HG03064 (cell line): ENCODE data around the gene CENPW.

Experiments
- ATAC-seq: cut with Tn5 transposase; IDR thresholded peaks from one replicate; pipeline ENCODE4 v1.9.1; 2021; ENCODE audit warnings: low read depth; ENCODE audit not compliant: unreplicated experiment

Gene CENPW

DNA sequence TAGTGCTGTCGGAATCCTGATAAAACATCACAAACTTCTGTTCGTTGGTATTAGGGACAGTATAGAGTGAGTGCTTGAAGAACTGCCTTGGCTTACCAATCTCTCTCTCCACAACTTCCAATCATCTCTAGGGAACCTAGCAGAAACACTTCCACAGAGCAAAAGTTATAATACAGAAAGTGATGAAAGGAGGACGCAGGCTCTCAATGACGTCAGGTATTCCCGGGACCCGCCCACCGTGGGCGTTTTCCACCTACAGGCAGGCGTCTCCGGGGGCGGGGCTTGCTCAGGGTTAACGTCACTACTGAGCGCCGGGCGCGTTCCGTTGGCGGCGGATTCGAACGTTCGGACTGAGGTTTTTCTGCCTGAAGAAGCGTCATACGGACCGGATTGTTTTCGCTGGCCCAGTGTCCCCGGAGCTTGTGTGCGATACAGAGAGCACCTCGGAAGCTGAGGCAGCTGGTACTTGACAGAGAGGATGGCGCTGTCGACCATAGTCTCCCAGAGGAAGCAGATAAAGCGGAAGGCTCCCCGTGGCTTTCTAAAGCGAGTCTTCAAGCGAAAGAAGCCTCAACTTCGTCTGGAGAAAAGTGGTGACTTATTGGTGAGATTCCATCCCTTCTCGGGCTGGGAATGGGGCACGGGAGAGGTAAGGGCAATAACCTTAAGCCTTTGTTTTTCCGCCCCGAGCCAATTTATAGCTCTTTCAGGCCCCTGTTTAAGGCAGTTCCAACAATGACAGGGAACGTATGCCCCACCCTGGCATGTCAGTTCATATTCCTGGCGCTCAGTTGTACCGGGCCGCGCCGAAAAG, at the start of gene CENPW:
Gene CENPW (plus strand): TSS at position 320 of the 814 bp plus-strand sequence. CDS start 159 bp downstream, at position 479.
- ATAC-seq: peak; percentile 87

DNA sequence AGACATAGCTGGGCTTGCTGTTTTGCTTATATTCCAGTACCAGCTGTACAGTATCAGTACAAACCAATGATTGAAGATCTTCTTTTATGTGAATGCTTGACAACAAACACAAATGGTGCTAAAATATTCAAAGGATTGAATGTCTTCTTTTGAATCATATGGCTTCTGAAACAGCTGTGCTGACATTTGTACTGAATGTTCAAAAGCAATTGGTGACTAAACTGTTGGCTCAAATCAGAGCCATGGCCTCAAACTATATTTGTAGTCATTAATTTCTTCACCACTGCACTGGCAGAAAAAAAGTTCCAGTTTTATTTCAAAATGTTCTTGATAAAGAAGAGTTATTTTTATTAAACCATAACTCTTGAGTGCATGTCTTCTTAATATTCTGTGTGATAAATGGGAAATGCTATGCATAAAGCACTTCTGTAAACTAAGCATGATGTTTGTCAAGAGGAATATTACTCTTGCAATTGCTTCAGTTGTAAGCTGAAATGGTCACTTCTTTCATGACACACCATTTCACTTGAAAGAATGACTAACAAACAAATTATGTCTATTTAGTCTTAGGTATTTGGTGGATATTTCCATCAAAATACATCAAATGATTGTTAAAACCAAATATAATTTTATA, 45.9 kb upstream of the CENPW start:
- ATAC-seq: no peak

DNA sequence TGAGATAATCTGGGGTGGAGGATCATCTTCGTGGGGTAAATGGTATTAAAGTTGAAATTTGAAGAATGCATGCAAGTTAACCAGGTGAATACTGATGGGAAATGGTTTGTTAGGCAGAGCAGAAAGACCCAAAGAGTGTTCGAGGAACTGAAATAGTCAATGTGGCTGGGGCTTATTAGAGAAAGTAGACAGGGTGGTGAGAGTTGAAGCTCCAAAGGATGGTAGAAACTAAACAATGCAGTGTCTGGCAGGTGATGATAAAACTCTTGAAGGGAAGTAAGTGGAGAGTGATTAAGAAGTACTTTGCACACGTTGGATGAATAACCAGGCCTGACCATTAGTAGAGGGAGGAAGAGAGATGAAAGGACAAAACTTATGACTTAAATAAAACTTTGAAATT, 39.8 kb upstream of the CENPW start:
- ATAC-seq: no peak

DNA sequence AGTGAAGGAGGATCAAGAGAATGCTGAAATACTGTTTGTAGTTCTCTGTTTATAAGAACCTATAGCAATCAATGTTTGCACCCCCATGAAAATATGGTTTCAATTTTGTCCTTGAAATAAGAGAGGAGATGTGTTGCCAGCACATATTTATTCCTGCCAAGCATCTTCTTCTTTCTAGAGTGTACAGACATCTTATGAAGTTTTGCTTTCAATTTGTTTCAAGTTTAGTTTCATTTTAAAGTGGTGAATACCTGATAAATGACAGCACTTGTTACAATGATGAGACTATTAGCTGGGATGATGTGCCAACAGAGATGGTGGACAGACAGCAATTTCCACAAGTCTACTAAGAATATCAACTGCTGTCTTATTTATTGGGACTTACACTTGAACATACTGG, 39.2 kb upstream of the CENPW start:
- peak; percentile 94 for ATAC-seq

DNA sequence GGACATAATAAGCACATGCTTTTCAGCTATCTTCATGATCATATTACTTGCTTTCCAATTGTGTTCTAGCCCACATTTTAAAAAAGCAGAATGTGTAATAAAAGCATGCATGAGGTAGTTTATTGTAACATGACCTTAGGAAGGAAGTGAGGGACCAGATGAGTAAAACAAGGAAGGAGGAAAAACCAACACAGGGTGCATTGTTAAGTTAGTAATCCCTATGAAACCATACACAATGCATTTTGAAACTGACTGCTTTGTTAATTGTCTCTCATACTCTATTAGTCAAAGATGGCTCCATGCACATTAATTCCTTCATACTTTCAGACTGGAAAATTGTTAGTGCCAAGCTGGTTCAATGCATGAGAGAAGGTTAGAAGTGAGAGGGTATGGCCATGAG, 37.7 kb upstream of the CENPW start:
- ATAC-seq: no peak

DNA sequence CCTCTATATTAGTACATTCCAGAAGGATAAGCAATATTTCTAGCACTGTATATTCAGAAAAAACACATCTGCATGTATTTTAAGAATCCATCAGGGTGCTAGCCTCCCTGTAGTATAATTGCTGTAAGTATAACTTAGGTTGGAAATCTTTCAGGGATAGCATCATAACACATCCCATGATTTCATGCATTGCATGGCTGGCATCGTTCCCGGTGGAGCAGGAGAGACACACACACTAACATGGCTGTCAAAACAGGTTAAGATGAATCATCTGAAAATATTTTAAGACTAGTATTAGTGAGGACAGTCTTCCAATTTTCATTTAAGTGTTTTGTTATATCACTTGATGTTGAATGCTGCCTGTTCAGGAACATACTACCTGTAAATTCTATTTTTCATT, 32.1 kb upstream of the CENPW start:
- no peak for ATAC-seq

DNA sequence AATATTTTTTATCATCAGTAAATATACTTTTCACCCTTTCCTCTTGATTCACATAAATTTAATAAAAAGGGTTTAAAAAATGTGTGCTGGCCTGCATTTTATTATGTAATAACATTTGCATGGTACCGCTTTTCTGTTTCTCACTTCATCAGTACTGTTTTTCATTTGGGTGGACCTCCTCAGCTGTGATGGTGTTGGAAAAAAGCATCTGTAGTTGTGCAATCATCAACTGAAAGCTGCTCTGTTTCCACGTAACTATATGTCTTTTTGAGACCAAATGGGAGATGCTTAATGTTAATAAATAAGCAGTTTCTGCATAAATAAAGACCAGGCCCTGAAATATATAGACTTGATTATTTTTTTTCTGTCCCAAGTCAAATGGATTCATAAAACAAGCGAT, 31.6 kb upstream of the CENPW start:
- ATAC-seq: no peak

DNA sequence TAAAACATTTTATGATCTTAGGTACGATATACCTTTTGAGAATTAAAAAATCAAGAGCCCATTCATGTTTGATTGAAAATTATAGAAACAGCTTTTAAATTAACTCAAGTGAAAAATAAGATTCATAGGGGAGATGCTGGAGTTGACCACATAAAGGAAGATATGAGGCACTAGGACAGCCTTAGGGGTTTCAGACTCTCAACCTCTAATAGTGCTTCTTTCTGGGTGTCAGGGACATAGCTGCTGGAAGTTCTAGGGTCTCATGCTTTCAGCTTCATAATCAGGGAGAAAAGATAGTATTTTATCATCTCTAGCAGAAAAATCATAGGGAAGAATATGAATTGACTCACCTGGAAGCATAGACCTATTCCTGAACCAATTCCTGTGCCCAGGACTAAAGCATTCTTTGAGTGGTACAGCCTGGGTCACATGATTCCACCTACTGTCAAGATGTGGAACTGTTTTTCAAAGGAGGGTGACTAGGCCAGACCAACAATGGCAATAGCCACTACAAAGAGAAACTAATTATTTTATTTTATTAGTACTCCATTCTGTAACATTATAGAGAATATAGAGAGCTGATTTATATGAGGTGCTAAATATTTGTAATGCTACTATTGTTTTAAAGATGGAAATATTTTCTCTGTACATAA, 27.8 kb upstream of the CENPW start:
- ATAC-seq: peak; percentile 73

DNA sequence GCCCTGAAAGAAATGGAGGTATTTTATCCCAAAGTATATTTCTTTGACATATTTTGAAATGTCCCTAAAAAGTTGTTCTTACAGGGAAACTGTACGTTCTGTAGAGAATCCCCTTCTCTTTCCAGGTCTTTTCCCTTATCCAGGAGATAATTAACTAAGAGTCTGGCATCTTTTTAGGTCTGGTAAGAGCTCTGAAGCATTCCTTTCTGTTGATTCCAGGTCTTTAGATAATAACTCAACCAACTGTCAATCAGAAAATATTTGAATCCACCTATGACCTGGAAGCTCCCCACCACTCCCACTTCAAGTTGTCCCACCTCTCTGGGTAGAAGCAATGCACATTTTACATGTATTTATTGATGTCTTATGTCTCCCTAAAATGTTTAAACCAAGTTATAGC, 26.0 kb upstream of the CENPW start:
- ATAC-seq: no peak

DNA sequence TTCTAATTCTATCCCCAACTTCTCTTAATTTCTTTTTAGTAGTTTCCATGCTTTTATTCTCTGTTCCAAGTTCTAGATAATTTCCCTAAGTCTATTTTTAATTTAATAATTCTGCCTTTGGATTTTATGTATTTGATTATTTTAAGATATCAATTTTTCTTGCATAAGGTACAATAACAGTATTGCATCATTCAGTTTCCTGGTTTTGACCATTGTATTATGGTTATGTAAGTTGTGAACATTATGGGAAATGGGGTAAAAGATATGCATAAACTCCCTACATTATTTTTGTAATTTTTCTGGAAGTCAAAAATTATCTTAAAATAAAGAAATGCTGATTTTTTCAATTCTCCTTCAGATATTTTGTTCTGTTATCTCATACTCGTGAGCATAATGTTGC, 21.1 kb upstream of the CENPW start:
- no peak for ATAC-seq

DNA sequence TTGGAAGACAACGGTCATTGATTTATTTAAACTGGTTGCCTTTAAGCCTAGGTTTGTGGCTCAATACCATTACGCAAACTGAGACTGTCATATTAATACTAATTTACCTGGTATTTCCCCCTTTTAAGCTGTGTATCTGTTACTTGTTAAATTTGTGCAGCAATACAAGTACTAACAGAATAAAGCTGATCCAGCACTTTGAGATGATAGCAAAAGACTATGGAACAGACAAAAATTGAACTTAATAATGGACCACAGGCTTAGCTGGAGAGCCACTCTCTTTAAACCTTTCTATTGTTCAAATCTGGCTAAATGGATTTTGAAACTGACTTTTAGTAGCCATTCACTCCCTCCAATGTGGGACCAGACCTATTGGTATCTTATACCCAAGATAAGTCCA, 6.2 kb upstream of the CENPW start:
- ATAC-seq: no peak

DNA sequence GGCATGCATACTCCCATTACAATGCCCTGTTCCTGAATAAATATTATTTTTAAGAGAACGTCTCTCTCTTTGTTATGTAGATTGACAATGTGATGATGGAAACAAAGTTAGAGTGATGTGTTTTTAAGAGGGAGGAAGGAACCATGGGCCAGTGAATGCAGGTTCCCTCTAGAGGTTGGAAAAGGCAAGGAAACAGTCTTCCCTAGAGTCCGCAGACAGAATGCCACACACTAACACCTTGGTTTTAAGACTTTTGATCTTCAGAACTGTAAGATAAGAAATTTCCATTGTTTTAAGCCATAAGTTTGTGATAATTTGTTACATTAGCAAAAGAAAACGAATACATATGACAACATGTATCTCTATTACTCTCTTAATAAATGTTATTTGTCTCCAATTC, 4.7 kb upstream of the CENPW start:
- no peak for ATAC-seq

DNA sequence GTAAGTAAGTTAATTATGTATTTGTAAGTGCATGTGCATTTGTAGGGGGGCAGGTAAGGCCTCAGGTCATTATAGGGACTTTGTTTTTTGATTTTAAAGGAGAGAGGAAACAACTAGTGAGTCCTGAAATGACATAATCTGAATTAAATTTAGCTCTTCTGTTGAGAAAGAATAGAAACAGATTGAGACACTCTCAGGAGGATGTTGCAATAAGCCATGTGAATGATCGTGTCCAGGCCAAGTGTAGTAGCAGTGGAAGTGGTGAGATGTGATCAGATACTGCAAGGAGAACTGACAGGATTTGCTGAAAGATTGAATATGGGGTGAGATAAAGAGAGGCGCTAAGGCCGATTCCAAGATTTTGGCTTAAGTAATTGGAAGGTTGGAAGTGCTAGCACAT, 2.6 kb upstream of the CENPW start:
- ATAC-seq: no peak

DNA sequence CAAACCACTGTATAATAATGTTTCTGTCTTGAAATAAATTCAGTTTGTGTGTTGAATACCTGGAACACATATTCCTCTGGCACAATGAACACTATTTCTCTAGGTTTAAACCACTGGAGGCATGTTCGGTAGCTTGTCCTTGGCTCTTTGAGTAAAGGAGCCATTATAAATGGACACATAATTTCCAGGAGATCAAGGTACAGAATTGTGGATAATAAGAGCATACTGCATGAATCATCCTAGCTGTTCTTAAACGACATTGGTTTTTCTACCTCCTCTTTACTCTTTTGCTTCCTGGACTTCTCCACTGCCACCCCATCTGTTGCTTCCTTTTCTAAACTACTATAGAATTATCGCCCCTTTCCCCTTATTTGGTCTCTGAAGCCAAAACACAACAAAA, 1.2 kb downstream of the CENPW start:
- ATAC-seq: no peak

DNA sequence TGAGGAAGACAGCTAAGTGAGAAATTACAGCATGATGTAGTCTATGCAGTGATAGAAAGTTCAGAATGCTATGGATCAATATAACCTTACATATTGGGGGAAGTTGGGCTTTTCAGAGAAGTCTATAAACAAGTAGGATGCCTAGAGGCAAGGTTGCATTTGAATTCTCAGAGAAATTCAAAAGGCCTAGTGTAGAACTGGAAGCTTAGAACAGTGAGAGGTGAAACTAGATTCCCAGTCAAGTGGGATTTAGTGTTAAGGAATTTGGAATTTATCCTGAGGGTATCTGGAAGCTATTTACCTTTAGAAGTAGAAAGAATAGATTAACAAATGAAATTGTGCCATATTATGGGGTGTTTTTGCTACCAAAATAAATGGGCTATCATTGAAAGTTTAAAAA, 4.3 kb downstream of the CENPW start:
- ATAC-seq: no peak

DNA sequence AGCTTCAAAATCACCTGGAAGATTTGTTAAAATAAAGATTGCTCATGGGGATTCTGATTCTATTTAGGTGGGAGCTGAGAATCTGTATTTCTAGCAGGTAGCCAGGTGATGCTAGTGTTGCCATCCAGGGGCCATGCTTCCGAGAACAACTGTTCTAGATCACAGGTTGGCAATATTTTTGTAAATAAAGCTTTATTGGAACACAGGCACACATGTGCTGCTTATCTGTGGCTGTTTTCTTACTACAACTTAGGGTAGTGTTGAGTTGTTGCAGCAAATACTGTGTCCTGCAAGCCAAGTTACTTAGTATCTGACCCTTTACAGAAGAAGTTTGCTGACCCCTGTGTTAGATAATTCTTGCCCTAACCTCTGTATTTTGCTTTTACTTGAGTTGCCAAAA, 12.0 kb downstream of the CENPW start:
- no peak for ATAC-seq

DNA sequence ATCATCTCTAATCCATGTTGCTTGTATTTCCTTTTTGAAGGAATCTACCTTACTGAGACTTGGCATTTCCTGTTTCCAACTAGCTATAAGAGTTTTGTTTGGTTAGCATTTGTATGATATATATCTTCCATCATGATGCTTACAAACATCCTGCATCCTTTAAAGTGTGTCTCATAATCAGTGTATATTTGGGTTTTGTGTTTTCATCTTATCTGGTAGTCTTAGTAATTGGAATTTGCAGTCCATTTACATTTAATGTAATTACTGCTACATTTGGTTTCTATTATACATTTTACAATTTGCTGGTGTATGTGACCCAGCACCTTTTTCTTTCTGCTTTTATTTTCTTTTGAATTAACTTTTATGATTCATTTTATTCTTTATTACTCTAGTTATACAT, 12.6 kb downstream of the CENPW start:
- ATAC-seq: no peak

DNA sequence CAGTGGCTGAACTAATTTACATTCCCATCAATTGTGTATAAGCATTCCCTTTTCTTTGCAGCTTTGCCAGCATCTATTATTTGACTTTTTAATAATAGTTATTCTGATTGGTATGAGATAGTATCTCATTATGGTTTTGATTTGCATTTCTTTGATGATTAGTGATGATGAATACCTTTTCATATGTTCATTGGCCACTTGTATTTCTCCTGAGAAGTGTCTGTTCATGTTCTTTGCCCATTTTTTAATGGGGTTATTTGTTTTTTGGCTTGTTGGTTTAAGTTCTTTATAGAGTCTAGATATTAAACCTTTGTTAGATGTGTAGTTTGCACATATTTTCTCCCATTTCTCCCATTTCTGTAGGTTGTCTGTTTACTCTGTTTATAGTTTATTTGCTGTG, 16.6 kb downstream of the CENPW start:
- no peak for ATAC-seq

DNA sequence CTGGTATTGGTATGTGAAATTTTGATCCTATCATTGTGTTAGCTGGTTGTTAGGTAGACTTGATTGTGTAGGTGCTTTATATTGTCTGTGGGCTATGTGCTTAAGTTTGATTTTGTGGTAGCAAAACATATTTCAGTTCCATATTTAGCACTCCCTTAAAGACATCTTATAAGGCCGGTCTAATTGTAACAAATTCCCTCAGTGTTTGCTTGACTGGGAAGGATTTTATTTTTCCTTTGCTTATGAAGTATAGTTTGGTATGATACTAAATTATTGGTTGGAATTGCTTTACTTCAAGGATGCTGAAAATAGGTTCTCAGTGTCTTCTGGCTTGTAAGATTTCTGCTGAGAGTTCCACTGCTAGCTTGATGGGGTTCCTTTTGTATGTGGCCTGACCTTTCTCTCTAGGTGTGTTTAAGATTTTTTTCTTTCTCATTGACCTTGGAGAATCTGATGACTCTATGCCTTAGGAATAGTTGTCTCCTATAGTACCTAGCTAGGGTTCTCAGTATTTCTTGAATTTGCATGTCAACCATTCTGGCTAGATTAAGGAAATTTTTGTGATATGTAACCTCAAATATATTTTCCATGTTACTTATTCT, 20.1 kb downstream of the CENPW start:
- no peak for ATAC-seq

DNA sequence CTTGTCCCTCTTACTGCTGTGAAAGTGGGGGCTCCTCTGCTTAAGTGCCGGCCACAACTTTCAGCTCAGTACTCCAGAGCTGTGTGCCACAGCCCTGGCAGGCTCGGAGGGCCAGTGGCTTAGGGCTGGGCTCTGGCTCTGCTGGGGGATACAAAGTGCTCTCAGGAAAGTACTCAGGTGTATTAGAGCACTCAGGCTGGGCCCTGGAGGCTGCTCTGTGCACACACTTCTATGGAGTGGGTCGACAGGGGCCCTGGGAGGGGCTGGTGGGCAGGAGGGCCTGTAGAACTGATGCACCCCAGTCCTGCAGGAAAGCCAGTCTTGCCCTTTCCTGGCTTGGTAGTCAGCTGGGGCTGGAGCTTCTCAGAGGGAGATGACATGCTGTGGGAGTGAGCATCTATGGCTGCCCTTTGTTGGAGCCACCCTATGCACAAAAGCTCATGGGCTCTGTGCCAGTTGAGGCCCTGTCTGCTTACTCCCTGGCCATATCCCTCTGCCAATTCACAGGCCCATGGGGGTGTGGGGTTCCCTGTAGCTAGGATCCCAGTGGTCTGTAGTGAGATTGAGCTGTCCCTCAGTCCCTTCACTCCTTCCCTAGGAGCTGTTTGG, 22.0 kb downstream of the CENPW start:
- no peak for ATAC-seq

DNA sequence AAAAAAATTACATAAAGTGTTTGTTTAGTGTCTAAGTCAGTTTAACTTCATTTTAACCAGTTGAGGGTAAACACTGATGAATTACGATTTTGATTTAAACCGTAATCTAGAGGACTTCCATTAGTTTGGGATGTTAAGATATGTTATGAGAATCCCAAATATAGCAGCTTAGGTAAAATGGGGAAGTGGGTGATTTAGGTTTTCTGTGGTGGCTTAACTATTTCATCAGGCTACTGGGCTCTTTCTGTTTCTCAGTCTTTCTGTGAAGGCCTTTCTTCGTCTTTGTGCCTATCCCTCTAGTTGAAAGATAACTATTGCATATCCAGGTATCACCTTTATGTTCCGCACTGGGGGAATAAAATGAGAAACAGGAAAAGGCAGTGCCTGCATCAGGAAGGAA, 27.9 kb downstream of the CENPW start:
- ATAC-seq: no peak
